PC-9 (cell line): ENCODE data around the gene HAP1.

Source experiments
- CTCF ChIP-seq: fragments of 200-600 bp; sonication (generic); conservative IDR thresholded peaks from 2 replicates; pipeline ENCODE4 v1.6.1; 2017; ENCODE audit warnings: mixed run types, antibody characterized with exemption, mild to moderate bottlenecking, moderate library complexity
- EZH2 ChIP-seq: fragments of 200-600 bp; sonication (generic); IDR thresholded peaks from 2 replicates; pipeline ENCODE4 v1.8.0; 2017; ENCODE audit warnings: antibody characterized with exemption, low read depth

- TF ChIP-seq CTCF (no peak), EZH2 (no peak)
Observed at GRCh38 chr17:41724476-41725050, 9.9 kb downstream of the HAP1 start.
